Neural crest cell (in vitro differentiated cells): ENCODE results near the gene MGST2. TPM values are rescaled to one million over a fixed set of nuclear protein-coding genes. Genes with fewer than 3 reads are reported as not detected.

Experiments used
- DNase-seq: peaks from one replicate; pipeline ENCODE4 v3.0.0; 2021; ENCODE audit warnings: low read depth, mixed read lengths, low spot score
- H3K27ac Mint-ChIP-seq: one replicate; pipeline ENCODE4 v1.8.0; 2021; ENCODE audit warnings: mild to moderate bottlenecking, mixed read lengths; ENCODE audit not compliant: unreplicated experiment
- H3K27me3 Mint-ChIP-seq: 2 replicates; pipeline ENCODE4 v1.8.0; 2021; ENCODE audit warnings: low read depth, mild to moderate bottlenecking, mixed read lengths
- H3K36me3 Mint-ChIP-seq: 2 replicates; pipeline ENCODE4 v1.8.0; 2021; ENCODE audit warnings: low read depth, mild to moderate bottlenecking, mixed read lengths
- H3K4me1 Mint-ChIP-seq: 2 replicates; pipeline ENCODE4 v1.8.0; 2021; ENCODE audit warnings: mixed read lengths
- H3K4me3 Mint-ChIP-seq: one replicate; pipeline ENCODE4 v1.8.0; 2021; ENCODE audit warnings: mild to moderate bottlenecking, mixed read lengths
- H3K9me3 Mint-ChIP-seq: 2 replicates; pipeline ENCODE4 v1.8.0; 2021; ENCODE audit warnings: mixed read lengths
- CTCF ChIP-seq: fragments of 200-600 bp; sonication (generic); conservative IDR thresholded peaks from 2 replicates; pipeline ENCODE4 v1.5.0; 2021; ENCODE audit warnings: antibody characterized with exemption, mild to moderate bottlenecking
- total RNA-seq: library from RNA; stranded (reverse); gene quantifications from 2 replicates; pipeline ENCODE4 v1.2.1, GENCODE V29; 2021

The MGST2 gene
- total RNA-seq, 1 donor from 2014 or later = 15.3 TPM

GRCh38 chr4:139656614-139657486 is 8.8 kb upstream of the MGST2 start:
- no peak overlapping the region for H3K4me3 Mint-ChIP-seq
- H3K36me3 Mint-ChIP-seq = no peaks in the 10 kb centered on the region
- H3K4me1 Mint-ChIP-seq = peaks cover 32% of the 10 kb centered on the region
- peak; percentile 49 for DNase-seq
- H3K27me3 Mint-ChIP-seq = no peaks in the 10 kb centered on the region
- peak; percentile 81 for TF ChIP-seq CTCF
- no peak overlapping the region for H3K27ac Mint-ChIP-seq
- H3K9me3 Mint-ChIP-seq = no peaks in the 10 kb centered on the region

- Mint-ChIP-seq H3K4me3 (no peak overlapping the region), H3K27me3 (no peaks in the 10 kb centered on the region), H3K9me3 (no peaks in the 10 kb centered on the region), H3K27ac (peak overlapping the region; percentile 32), H3K36me3 (no peaks in the 10 kb centered on the region), H3K4me1 (peaks cover 30% of the 10 kb centered on the region)
- TF ChIP-seq CTCF = no peak
- DNase-seq = no peak
These were observed 7.4 kb upstream of the MGST2 start for GRCh38 chr4:139658185-139658584.

- Mint-ChIP-seq H3K9me3 (no peaks in the 10 kb centered on the region), H3K27ac (peak overlapping the region; percentile 32), H3K36me3 (no peaks in the 10 kb centered on the region), H3K27me3 (no peaks in the 10 kb centered on the region), H3K4me1 (peaks cover 30% of the 10 kb centered on the region), H3K4me3 (no peak overlapping the region)
- no peak for TF ChIP-seq CTCF
- no peak for DNase-seq
These were observed 6.8 kb upstream of the MGST2 start for GRCh38 chr4:139658586-139659382.

GRCh38 chr4:139659735-139660424 is 5.7 kb upstream of the MGST2 start:
- peaks cover 30% of the 10 kb centered on the region for H3K4me1 Mint-ChIP-seq
- TF ChIP-seq CTCF = no peak
- no peak overlapping the region for H3K4me3 Mint-ChIP-seq
- no peaks in the 10 kb centered on the region for H3K27me3 Mint-ChIP-seq
- no peaks in the 10 kb centered on the region for H3K9me3 Mint-ChIP-seq
- no peaks in the 10 kb centered on the region for H3K36me3 Mint-ChIP-seq
- no peak overlapping the region for H3K27ac Mint-ChIP-seq
- no peak for DNase-seq

GRCh38 chr4:139660568-139661043 is 5.0 kb upstream of the MGST2 start:
- no peaks in the 10 kb centered on the region for H3K36me3 Mint-ChIP-seq
- no peak for DNase-seq
- H3K4me1 Mint-ChIP-seq = peaks cover 35% of the 10 kb centered on the region
- H3K4me3 Mint-ChIP-seq = no peak overlapping the region
- no peaks in the 10 kb centered on the region for H3K27me3 Mint-ChIP-seq
- H3K9me3 Mint-ChIP-seq = no peaks in the 10 kb centered on the region
- TF ChIP-seq CTCF = no peak
- no peak overlapping the region for H3K27ac Mint-ChIP-seq
